Ectodermal cell (in vitro differentiated cells): Measurements from ENCODE around the gene USP13.

Experiments used
- H3K27ac ChIP-seq: 2 replicates; pipeline ENCODE4 v1.7.0; 2013; ENCODE audit warnings: mild to moderate bottlenecking, low read depth, low read length; ENCODE audit not compliant: insufficient read depth, poor library complexity, severe bottlenecking
- H3K27me3 ChIP-seq: 2 replicates; pipeline ENCODE4 v1.7.0; 2013; ENCODE audit warnings: mild to moderate bottlenecking, low read length; ENCODE audit not compliant: insufficient read depth, control insufficient read depth, poor library complexity, severe bottlenecking
- H3K36me3 ChIP-seq: one replicate; pipeline ENCODE4 v1.7.0; 2013; ENCODE audit warnings: low read length; ENCODE audit not compliant: control insufficient read depth, insufficient read depth
- H3K4me1 ChIP-seq: one replicate; pipeline ENCODE4 v1.7.0; 2013; ENCODE audit warnings: low read length; ENCODE audit not compliant: control insufficient read depth, insufficient read depth
- H3K4me3 ChIP-seq: 2 replicates; pipeline ENCODE4 v1.7.0; 2013; ENCODE audit warnings: low read depth, low read length, control low read depth; ENCODE audit not compliant: insufficient read depth
- H3K9me3 ChIP-seq: 2 replicates; pipeline ENCODE4 v1.7.0; 2013; ENCODE audit warnings: mild to moderate bottlenecking, low read length, moderate library complexity; ENCODE audit not compliant: control insufficient read depth
- WGBS, 2 experiments: methylation state at CpG; one replicate each; pipeline ENCODE4 v1.1.7; 2013; ENCODE audit warnings: missing lambda C conversion rate in 2 of 2; 5-methylcytosine and 5-hydroxymethylcytosine counted together

USP13 gene

DNA sequence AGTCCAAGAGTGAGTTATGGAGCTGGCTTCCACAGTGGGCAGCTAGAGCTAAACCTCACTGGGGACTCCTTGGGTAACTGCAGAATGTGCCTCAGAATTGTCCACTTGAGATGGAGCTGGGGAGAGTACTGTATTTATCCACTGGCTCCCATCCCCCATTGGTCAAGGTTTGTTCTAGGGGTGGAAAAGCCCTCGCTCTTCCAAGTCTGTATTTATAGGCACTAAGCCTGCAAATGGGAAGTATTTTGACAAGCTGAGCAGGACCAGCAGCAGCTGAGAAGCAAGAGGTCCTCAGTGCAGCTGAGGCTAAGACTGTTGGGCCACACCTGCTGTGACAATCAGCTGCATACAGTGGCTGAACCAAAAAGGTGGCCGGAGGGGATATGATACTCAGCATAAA, 5.8 kb downstream of the USP13 start:
- Histone ChIP-seq H3K27me3 (no peaks in the 10 kb centered on the region), H3K27ac (no peak overlapping the region), H3K4me3 (no peak overlapping the region), H3K9me3 (no peaks in the 10 kb centered on the region), H3K4me1 (peaks cover 11% of the 10 kb centered on the region), H3K36me3 (no peaks in the 10 kb centered on the region)
- 84 to 90% methylated on average over 2 of the region's 2 CpGs for WGBS, 2 experiments

DNA sequence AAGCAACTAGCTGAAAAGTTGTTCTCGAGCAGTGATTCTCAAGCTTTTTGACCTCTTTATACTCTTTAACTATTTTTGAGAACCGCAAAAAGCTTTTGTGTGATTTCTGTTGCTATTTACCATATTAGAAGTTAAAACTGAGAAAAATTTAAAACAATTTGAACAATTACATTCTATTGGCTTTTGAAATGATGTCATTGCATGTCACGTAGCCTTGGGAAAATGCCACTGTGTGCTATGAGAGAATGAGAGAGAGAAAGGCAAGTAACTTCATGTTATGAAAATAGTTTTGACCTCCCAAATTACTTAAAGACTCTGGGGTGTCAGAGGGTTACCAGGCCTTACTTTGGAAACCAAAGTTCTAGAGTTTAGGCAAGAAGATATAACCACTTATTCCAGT, 8.0 kb downstream of the USP13 start:
- no peak overlapping the region for H3K27ac ChIP-seq
- H3K36me3 ChIP-seq, result no peaks in the 10 kb centered on the region
- no peak overlapping the region for H3K4me3 ChIP-seq
- H3K27me3 ChIP-seq, result no peaks in the 10 kb centered on the region
- H3K4me1 ChIP-seq, result peaks cover 5% of the 10 kb centered on the region
- 92 to 96% methylated on average over 3 of the region's 3 CpGs for WGBS, 2 experiments
- no peaks in the 10 kb centered on the region for H3K9me3 ChIP-seq

DNA sequence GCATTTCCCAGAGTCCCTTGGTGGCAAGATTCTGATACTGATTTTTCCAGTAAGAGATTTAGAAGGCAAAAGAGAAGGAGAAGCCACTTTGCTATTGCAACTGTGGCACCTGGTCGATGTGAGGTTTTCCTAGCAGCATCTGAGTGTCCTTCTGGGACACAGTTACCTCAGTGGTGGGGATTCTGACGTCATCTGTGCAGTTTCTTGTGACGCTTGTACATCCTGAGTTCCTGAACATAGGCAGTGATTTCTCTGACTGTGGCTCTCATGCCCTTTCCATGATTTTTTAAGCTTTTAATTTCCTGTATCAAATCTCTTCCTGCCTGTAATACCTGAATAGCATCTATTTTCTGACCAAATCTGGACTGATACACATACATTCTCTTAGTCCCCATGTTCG, 8.9 kb downstream of the USP13 start:
- WGBS, 2 experiments, result 85 to 87% methylated on average over 4 of the region's 4 CpGs
- H3K36me3 ChIP-seq, result no peaks in the 10 kb centered on the region
- H3K27ac ChIP-seq, result no peak overlapping the region
- H3K4me1 ChIP-seq, result peaks cover 13% of the 10 kb centered on the region
- H3K4me3 ChIP-seq, result no peak overlapping the region
- no peaks in the 10 kb centered on the region for H3K9me3 ChIP-seq
- H3K27me3 ChIP-seq, result no peaks in the 10 kb centered on the region

DNA sequence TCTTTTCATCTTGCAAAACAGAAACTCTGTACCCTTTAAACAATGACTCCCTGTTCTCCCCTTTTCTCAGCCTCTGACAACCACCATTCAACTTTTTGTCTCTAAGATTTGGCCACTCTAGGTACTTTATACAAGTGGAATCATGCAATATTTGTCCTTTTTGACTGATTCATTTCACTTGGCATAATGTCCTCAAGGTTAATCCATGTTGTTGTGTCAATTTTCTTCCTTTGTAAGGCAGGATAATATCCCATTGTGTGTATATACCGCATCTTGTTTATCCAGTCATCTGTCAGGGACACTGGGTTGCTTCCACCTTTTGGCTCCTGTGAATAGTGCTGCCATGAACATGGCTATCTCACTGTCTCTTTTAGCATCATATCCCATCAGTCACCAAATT, 10.3 kb downstream of the USP13 start:
- 85 to 86% methylated on average over 1 of the region's 1 CpG for WGBS, 2 experiments
- no peak overlapping the region for H3K27ac ChIP-seq
- H3K4me3 ChIP-seq, result no peak overlapping the region
- H3K9me3 ChIP-seq, result no peaks in the 10 kb centered on the region
- H3K36me3 ChIP-seq, result no peaks in the 10 kb centered on the region
- H3K27me3 ChIP-seq, result no peaks in the 10 kb centered on the region
- peaks cover 16% of the 10 kb centered on the region for H3K4me1 ChIP-seq

DNA sequence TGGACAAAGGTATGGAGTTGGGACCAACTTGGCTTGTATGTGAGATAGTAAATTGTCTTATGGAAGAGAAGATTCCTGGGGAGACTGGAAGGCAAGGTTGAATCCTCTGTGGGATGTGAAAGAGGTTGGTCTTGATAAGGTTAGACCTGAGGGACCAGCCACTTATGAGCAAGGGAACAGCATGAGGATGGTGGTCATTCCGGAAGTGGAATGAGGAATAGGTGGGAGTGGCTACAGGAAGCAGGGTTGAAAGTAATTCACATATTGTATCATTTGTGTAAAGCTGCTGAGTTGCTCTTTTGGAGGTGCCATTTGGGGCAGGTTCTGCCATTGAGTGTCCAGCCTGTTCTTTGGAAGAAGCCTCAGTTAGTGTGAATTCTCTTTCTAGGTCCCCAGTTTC, 13.2 kb downstream of the USP13 start:
- Histone ChIP-seq H3K4me1 (peaks cover 16% of the 10 kb centered on the region), H3K27me3 (no peaks in the 10 kb centered on the region), H3K36me3 (no peaks in the 10 kb centered on the region), H3K27ac (no peak overlapping the region), H3K4me3 (no peak overlapping the region), H3K9me3 (no peaks in the 10 kb centered on the region)
- WGBS, 2 experiments, result 52 to 67% methylated on average over 1 of the region's 1 CpG

DNA sequence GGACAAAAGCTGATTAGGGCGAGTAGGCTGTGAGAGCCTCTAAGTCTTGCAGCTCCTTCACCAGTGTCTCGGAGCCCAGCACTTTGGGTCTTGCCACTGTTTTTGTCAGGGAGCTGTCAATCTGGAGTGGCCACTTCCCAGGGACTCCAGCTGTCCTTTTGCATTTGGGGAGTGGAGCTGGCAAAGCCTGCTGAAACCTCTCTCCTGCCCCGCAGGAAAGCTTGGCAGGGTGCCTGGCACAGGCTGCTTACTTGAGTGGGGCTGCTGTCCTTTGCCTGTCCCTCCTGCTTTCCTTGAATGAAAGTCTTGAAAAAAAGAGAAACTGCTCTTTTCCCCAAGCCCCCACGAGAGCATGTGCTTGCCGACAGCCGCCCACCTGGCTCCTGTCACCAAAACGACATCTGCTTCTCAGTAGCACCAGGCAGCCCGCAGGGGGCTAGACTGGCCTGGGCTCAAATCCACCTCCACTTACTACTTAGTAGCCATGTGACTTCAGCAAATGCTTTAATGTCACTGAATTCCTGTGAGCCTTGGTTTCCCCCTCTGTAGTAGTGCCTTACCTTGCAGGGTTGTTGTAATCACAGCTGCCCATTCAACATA, 13.7 kb downstream of the USP13 start:
- WGBS, 2 experiments, result 16 to 18% methylated on average over 8 of the region's 8 CpGs
- H3K4me1 ChIP-seq, result peaks cover 16% of the 10 kb centered on the region
- no peak overlapping the region for H3K4me3 ChIP-seq
- H3K36me3 ChIP-seq, result no peaks in the 10 kb centered on the region
- H3K9me3 ChIP-seq, result no peaks in the 10 kb centered on the region
- peak overlapping the region; percentile 20 for H3K27ac ChIP-seq
- H3K27me3 ChIP-seq, result no peaks in the 10 kb centered on the region

DNA sequence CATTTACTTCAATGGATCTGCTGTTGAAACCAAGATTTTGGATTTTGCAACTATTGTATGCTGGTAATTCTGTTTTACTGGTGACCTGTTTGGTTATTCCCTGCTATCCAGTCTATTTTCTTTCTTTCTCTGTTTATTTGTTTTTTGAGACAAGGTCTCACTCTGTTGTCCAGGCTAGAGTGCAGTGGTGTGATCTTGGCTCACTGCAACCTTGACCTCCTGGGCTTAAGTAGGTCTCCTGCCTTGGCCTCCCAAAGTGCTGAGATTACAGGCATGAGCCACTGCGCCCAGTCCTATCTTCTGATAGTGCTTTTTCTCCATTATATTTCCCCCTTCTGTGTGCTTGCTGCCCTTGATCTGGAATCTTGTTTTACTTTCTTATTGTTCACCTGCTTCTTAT, 15.6 kb downstream of the USP13 start:
- H3K27me3 ChIP-seq, result no peaks in the 10 kb centered on the region
- no peak overlapping the region for H3K27ac ChIP-seq
- no peak overlapping the region for H3K4me3 ChIP-seq
- no peaks in the 10 kb centered on the region for H3K36me3 ChIP-seq
- peaks cover 14% of the 10 kb centered on the region for H3K4me1 ChIP-seq
- H3K9me3 ChIP-seq, result no peaks in the 10 kb centered on the region
- WGBS, 2 experiments, result 89 to 100% methylated on average over 1 of the region's 1 CpG

DNA sequence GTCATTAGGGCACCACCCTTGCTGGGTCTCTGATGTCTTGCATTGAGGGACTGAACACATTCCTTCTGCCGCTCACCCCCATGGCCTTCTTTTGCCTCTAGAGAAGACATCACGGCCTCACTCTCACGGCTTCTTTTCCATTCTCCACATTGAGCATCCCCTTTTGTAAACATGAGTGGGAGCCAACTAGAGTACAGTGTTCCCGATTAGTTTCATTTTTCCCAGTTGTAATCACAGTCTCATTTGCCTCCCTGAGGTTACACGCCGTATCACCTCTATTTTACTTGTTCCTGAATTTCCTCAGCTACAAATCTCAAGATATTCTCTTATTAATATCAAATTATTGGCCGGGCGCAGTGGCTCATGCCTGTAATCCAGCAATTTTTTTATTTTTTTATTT, 17.5 kb downstream of the USP13 start:
- WGBS, 2 experiments, result 95 to 96% methylated on average over 8 of the region's 8 CpGs
- H3K36me3 ChIP-seq, result no peaks in the 10 kb centered on the region
- H3K27me3 ChIP-seq, result no peaks in the 10 kb centered on the region
- H3K4me1 ChIP-seq, result peaks cover 11% of the 10 kb centered on the region
- no peak overlapping the region for H3K4me3 ChIP-seq
- no peaks in the 10 kb centered on the region for H3K9me3 ChIP-seq
- H3K27ac ChIP-seq, result no peak overlapping the region

DNA sequence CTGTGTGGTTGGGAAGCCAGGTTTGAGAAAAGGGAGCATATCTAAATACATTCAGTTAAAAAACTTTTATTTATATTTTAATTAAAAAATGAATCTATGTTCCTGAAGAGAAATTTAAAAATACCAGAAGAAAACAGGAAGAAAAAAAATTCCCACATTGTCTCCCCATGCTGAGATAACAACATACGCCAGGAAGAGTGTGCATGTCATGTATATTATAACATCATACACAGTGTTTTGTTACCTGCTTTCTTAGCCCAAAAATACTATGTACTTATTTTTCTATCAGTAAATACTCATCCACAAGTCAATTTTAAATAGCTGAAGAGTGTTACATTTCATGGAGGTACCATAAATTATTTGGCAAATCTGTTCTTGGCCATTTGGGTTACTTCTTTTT, 18.5 kb downstream of the USP13 start:
- Histone ChIP-seq H3K4me3 (no peak overlapping the region), H3K27me3 (no peaks in the 10 kb centered on the region), H3K9me3 (no peaks in the 10 kb centered on the region), H3K27ac (no peak overlapping the region), H3K4me1 (peaks cover 8% of the 10 kb centered on the region), H3K36me3 (no peaks in the 10 kb centered on the region)
- 80% methylated on average over 1 of the region's 1 CpG; no CpG with 5 or more reads in 1 of the 2 experiments for WGBS, 2 experiments

DNA sequence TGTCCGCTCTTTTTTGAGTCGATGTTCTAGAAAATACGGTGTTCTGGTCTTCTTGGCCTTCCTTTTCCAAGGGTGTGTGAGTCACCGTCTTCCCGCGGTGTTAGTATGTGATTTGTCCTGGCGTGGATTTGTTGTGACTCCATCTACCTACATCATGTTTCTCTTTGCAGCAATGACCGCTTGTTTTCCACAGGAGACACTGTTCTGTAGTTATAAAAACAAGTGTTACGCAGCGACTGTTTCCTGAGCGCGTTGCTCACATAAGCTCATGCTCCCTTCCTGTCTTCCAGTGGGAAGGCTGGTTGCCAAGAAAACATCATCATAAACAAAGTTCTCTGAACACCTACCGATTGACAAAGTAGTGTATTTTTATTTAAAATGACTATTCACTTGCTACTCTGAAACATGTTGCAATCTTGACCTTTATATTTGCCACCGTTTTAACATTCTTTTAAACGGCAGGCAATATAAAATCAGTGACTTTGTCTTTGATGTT, 19.0 kb downstream of the USP13 start:
- WGBS, 2 experiments, result 92 to 93% methylated on average over 10 to 15 of the region's 15 CpGs

DNA sequence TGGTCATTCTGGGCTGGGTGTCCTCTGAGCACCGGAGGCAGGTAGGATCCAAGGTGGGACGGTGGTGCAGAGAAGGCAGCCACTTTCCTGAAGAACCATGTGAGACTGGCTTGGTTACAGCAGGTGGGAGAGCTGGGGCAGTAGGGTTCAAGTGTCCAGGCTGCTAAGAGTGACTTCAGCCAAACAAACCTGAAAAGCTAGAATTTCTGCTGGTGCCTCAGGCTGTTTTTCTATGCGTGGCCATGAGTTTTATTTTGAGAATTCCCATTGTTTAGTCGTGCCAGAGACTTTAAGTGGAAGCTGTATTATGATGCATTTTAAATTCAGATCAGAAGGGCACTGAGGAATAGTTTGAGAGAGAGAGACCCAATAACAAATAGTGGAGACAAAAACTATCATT, 20.1 kb downstream of the USP13 start:
- H3K9me3 ChIP-seq, result no peaks in the 10 kb centered on the region
- H3K27ac ChIP-seq, result no peak overlapping the region
- no peaks in the 10 kb centered on the region for H3K27me3 ChIP-seq
- WGBS, 2 experiments, result 82 to 86% methylated on average over 4 of the region's 4 CpGs
- H3K36me3 ChIP-seq, result no peaks in the 10 kb centered on the region
- H3K4me3 ChIP-seq, result no peak overlapping the region
- H3K4me1 ChIP-seq, result no peaks in the 10 kb centered on the region

More for the DNA sequence above, 19.0 kb downstream of the USP13 start:
- Histone ChIP-seq H3K9me3 (no peaks in the 10 kb centered on the region), H3K36me3 (no peaks in the 10 kb centered on the region), H3K27ac (no peak overlapping the region), H3K4me3 (no peak overlapping the region), H3K4me1 (peaks cover 3% of the 10 kb centered on the region), H3K27me3 (no peaks in the 10 kb centered on the region)
